WI38 (cell line): Measurements from ENCODE around the gene VILL.
"Not testable (repeated sequence)": the region's sequence is repeated elsewhere in the genome, so short reads cannot be mapped to it uniquely, and the experiment has no call there.

Experiments
- H3K4me3 ChIP-seq: 2 replicates; pipeline ENCODE4 v1.5.1; 2011; ENCODE audit warnings: low read depth, mild to moderate bottlenecking, control low read depth, low read length
- TF ChIP-seq, protein P1 (sequence below): IDR thresholded peaks from 2 replicates; pipeline ENCODE4 v1.5.1; 2012; ENCODE audit warnings: low read depth, mild to moderate bottlenecking, control low read depth, low read length

VILL gene

DNA sequence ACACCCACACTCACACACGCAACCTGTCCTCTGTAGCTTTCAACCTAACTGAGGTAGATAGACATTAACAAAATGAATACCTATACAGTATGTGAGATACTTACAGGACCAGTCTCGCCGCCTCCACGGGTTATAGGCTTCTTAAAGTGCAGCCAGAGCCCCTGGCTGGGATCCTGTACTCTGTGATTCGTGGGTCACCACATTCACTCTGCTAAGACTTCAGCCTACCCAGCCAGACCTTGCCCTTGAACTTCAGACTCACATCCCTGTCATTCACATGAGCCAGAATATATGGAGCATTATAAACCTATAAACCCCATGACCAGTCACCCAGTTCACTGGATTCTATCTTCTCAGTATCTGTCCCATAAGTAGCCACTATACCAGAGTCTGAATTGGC, 49.8 kb downstream of the VILL start:
- TF ChIP-seq, protein P1, sequence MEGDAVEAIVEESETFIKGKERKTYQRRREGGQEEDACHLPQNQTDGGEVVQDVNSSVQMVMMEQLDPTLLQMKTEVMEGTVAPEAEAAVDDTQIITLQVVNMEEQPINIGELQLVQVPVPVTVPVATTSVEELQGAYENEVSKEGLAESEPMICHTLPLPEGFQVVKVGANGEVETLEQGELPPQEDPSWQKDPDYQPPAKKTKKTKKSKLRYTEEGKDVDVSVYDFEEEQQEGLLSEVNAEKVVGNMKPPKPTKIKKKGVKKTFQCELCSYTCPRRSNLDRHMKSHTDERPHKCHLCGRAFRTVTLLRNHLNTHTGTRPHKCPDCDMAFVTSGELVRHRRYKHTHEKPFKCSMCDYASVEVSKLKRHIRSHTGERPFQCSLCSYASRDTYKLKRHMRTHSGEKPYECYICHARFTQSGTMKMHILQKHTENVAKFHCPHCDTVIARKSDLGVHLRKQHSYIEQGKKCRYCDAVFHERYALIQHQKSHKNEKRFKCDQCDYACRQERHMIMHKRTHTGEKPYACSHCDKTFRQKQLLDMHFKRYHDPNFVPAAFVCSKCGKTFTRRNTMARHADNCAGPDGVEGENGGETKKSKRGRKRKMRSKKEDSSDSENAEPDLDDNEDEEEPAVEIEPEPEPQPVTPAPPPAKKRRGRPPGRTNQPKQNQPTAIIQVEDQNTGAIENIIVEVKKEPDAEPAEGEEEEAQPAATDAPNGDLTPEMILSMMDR: no peak
- H3K4me3 ChIP-seq: no peak overlapping the region

DNA sequence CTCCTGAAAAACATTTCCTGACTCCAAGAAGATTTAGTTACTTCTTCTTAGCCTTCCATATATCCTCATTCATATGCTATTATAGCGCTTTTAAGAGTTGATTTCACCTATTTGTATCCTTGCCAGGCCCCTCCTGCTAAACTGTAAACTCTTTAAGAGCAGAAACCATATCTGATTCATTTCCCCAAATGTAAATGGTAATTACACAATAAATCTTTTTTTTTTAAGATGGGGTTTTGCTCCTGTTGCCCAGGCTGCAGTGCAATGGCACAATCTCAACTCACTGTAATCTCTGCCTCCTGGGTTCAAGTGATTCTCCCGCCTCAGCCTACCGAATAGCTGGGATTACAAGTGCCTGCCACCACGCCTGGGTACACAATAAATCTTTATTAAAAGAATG, 52.9 kb downstream of the VILL start:
- TF ChIP-seq, protein P1: no peak
- no peak overlapping the region for H3K4me3 ChIP-seq

DNA sequence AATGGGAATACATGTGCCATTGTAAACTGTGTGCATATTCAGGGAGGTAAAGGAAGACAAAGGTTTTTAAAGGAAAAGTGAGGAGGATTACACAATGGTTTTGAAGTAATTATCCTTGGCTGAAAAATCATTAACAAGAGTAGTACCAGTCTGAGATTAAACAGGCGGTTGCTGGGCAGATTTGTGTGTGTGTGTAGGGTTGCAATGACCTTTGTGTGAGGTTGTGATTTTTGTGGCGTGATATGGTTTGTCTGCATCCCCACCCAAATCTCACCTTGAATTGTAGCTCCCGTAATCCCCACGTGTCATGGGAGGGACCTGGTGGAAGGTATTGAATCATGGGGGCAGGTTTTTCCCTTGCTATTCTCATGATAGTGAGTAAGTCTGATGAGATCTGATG, 55.4 kb downstream of the VILL start:
- TF ChIP-seq, protein P1: no peak
- no peak overlapping the region for H3K4me3 ChIP-seq

DNA sequence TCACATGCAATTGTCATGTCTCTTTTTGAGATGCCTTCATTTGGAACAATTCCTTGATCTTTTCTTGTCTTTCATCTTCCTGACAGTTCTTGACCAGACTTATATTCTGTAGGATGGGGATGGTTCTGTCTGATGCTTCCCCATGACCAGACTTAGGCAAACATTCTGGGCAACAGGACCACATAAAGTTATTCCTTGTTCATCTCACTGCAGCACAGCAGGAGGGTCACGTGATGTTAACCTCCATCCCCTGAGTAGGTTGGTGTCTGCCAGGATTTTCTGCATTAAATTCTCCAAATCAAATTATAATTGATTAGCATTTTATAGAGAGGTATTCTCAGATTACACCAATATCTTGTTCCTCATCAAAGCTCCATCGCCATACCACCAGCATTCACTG, 56.2 kb downstream of the VILL start:
- TF ChIP-seq, protein P1: no peak
- H3K4me3 ChIP-seq: no peak overlapping the region

DNA sequence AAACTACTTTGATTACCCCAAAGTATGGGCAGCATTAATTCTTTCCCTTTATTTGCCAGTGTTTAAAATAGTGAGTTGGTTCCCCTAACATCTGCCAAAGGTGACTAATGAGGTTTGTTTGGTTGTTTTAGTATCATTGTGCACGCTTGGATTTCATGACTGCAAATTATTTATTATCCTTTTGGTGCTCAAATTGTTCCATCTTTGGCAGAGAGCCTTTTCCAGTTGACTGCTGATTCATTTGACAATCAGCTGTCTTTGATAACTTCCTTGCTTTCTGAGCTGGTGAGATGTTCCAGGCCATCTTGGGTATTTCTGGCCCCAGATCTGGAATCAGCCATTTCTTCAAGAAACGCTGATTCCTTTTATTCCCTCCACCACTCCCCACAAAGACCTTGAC, 57.3 kb downstream of the VILL start:
- TF ChIP-seq, protein P1: no peak
- H3K4me3 ChIP-seq: no peak overlapping the region

DNA sequence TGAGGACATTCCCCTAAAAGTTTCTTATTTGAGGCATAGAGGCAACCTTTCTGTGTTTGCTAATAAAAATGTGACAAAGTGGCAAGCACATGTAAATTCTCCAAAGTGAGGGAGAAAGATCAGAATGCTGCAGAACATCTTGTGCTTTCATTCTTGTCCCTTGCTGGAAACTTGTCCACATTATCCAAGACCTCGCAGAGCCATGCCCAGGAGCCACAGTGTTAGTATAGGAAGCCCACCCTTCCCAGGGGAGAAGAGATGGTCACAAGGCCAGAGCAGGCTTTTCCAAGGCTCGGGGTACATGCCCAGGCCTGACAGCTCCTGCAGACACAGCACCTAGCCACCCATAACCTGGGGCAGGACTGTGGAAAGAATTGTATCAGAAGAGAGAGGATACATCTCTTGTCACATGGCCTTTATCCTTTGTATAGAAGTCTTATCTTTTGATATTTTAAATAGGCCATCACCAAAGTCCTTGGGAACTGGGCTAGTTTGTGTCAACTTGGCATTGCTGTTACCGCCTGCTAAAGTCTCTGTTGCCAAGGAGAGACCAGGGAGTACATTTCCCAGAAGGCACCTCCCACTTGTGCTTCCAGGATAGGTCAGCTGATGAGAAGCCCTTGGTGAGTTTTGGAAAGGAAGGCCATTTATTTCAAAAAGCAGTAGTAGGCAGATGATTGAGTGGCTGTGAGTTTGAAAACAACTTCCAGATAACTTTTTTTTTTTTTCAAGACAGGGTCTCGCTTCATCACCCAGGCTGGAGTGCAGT, 59.0 kb downstream of the VILL start:
- H3K4me3 ChIP-seq: no peak overlapping the region
- TF ChIP-seq, protein P1: no peak

DNA sequence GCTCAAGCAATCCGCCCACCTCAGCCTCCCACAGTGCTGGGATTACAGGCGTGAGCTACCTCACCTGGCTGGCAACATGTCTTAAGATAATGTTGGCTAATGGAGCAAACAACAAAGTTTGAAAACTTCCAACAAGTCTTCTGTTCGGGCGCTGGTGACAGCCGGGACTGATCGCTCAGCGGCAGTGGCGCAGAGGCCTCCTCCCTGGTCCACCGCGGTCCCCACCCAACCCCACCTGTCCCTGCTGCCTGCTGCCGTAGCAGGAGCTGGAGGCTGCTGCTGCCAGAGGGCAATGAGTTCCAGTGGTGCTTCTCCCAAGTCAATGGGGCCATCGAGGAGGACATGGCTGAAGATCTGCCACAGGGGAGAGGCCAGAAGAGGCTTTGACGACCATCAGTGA, 60.5 kb downstream of the VILL start:
- TF ChIP-seq, protein P1: no peak
- no peak overlapping the region for H3K4me3 ChIP-seq

DNA sequence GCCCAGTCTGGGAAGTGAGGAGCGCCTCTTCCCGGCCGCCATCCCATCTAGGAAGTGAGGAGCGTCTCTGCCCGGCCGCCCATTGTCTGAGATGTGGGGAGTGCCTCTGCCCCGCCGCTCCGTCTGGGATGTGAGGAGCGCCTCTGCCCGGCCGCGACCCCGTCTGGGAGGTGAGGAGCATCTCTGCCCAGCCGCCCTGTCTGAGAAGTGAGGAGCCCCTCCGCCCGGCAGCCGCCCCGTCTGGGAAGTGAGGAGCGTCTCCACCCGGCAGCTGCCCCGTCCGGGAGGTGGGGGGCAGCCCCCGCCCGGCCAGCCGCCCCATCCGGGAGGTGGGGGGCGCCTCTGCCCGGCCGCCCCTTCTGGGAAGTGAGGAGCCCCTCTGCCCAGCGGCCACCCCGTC, 62.7 kb downstream of the VILL start:
- not testable (repeated sequence) for H3K4me3 ChIP-seq

DNA sequence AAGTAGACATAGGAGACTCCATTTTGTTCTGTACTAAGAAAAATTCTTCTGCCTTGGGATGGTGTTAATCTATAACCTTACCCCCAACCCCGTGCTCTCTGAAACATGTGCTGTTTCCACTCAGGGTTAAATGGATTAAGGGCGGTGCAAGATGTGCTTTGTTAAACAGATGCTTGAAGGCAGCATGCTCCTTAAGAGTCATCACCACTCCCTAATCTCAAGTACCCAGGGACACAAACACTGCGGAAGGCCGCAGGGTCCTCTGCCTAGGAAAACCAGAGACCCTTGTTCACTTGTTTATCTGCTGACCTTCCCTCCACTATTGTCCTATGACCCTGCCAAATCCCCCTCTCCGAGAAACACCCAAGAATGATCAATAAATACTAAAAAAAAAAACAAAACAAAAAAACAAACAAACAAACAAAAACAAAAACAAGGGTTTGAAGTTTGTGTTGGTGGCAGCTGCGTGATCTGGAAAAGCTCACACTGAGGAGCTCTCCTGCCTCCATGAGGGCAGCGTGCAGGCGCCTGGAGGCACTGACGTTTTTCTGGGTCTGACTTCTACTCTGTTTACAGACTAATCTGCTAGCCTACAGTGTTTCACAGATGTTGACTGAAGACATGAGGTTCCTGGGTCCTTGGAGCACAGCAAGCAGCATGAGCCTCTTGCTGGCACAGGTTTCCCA, 63.4 kb downstream of the VILL start:
- H3K4me3 ChIP-seq: not testable (repeated sequence)
